ENCODE data around the gene ANK3.
A peak's percentile ranks its signal among the peaks of the same experiment; 100 is the strongest.

Gene ANK3

GRCh38 chr10:59997827-59998525, 391.7 kb downstream of the ANK3 start:
- no peak for DNase-seq (ENCODE audit: low read depth)
- in situ Hi-C loops (cut with HindIII; ENCODE audit: low sequenced_read_pairs), result no loop called here
- no peak overlapping the region for H3K4me3 ChIP-seq (ENCODE audit: low read depth, low read length)
- TF ChIP-seq CTCF (IDR thresholded peaks at IDR 0.05; ENCODE audit: low read depth, low read length, missing control alignments), result no peak

GRCh38 chr10:59995862-59996261, 393.8 kb downstream of the ANK3 start:
- H3K4me3 ChIP-seq (ENCODE audit: low read depth, low read length), result no peak overlapping the region
- in situ Hi-C loops (cut with HindIII; ENCODE audit: low sequenced_read_pairs), result no loop called here
- no peak for TF ChIP-seq CTCF (IDR thresholded peaks at IDR 0.05; ENCODE audit: low read depth, low read length, missing control alignments)
- no peak for DNase-seq (ENCODE audit: low read depth)

GRCh38 chr10:59993931-59994330, 395.7 kb downstream of the ANK3 start:
- TF ChIP-seq CTCF (IDR thresholded peaks at IDR 0.05; ENCODE audit: low read depth, low read length, missing control alignments), result no peak
- in situ Hi-C loops (cut with HindIII; ENCODE audit: low sequenced_read_pairs), result no loop called here
- no peak for DNase-seq (ENCODE audit: low read depth)

GRCh38 chr10:59991661-59992060, 398.0 kb downstream of the ANK3 start:
- in situ Hi-C loops (cut with HindIII; ENCODE audit: low sequenced_read_pairs), result no loop called here
- no peak for TF ChIP-seq CTCF (IDR thresholded peaks at IDR 0.05; ENCODE audit: low read depth, low read length, missing control alignments)
- DNase-seq (ENCODE audit: low read depth), result peak; percentile 3
- H3K4me3 ChIP-seq (ENCODE audit: low read depth, low read length), result no peak overlapping the region

More at GRCh38 chr10:59993931-59994330, 395.7 kb downstream of the ANK3 start:
- no peak overlapping the region for H3K4me3 ChIP-seq (ENCODE audit: low read depth, low read length)

- in situ Hi-C loops (cut with HindIII; ENCODE audit: low sequenced_read_pairs), result no loop called here
Measured at GRCh38 chr10:59991117-59991516, 398.6 kb downstream of the ANK3 start.

GRCh38 chr10:59985639-59986038, 404.0 kb downstream of the ANK3 start:
- H3K4me3 ChIP-seq (ENCODE audit: low read depth, low read length), result no peak overlapping the region
- TF ChIP-seq CTCF (IDR thresholded peaks at IDR 0.05; ENCODE audit: low read depth, low read length, missing control alignments), result no peak
- DNase-seq (ENCODE audit: low read depth), result no peak
- in situ Hi-C loops (cut with HindIII; ENCODE audit: low sequenced_read_pairs), result no loop called here

More at GRCh38 chr10:59991117-59991516, 398.6 kb downstream of the ANK3 start:
- H3K4me3 ChIP-seq (ENCODE audit: low read depth, low read length), result no peak overlapping the region
- DNase-seq (ENCODE audit: low read depth), result no peak
- TF ChIP-seq CTCF (IDR thresholded peaks at IDR 0.05; ENCODE audit: low read depth, low read length, missing control alignments), result no peak

Measured in astrocyte of the cerebellum (primary cell).